ENCODE data around the gene FBXL7.

FBXL7 gene

GRCh38 chr5:15564957-15565356, 65.0 kb downstream of the FBXL7 start:
- Histone ChIP-seq H3K4me3 (no peak overlapping the region), H3K9me3 (peaks cover 6% of the 10 kb centered on the region; the same call in 1 of the 2 replicates), H3K4me1 (no peaks in the 10 kb centered on the region), H3K27me3 (ENCODE audit: low read depth) (no peaks in the 10 kb centered on the region), H3K36me3 (replicated peaks) (no peaks in the 10 kb centered on the region)
- DNase-seq (ENCODE audit: low spot score in 2 of 2), result no peak
- in situ Hi-C loops (cut with MboI; ENCODE audit: low sequenced_read_pairs), result no loop called here

- Histone ChIP-seq H3K36me3 (replicated peaks) (no peaks in the 10 kb centered on the region), H3K4me3 (no peak overlapping the region), H3K4me1 (no peaks in the 10 kb centered on the region), H3K27me3 (ENCODE audit: low read depth) (no peaks in the 10 kb centered on the region), H3K9me3 (peaks cover 4% of the 10 kb centered on the region; the same call in 1 of the 2 replicates)
- no peak for DNase-seq (ENCODE audit: low spot score in 2 of 2)
- in situ Hi-C loops (cut with MboI; ENCODE audit: low sequenced_read_pairs), result no loop called here
These were observed 66.3 kb downstream of the FBXL7 start for GRCh38 chr5:15566306-15566705.

- H3K27me3 ChIP-seq (ENCODE audit: low read depth), result no peaks in the 10 kb centered on the region
- no peak for DNase-seq (ENCODE audit: low spot score in 2 of 2)
- H3K4me1 ChIP-seq, result no peaks in the 10 kb centered on the region
- in situ Hi-C loops (cut with MboI; ENCODE audit: low sequenced_read_pairs), result no loop called here
- H3K4me3 ChIP-seq, result no peak overlapping the region
- no peaks in the 10 kb centered on the region for H3K36me3 ChIP-seq (replicated peaks)
- no peaks in the 10 kb centered on the region for H3K9me3 ChIP-seq
These were observed 66.8 kb downstream of the FBXL7 start for GRCh38 chr5:15566789-15567188.

- no peaks in the 10 kb centered on the region for H3K4me1 ChIP-seq
- H3K4me3 ChIP-seq, result no peak overlapping the region
- no peaks in the 10 kb centered on the region for H3K36me3 ChIP-seq (replicated peaks)
- no peaks in the 10 kb centered on the region for H3K9me3 ChIP-seq
- in situ Hi-C loops (cut with MboI; ENCODE audit: low sequenced_read_pairs), result no loop called here
- H3K27me3 ChIP-seq (ENCODE audit: low read depth), result no peaks in the 10 kb centered on the region
- no peak for DNase-seq (ENCODE audit: low spot score in 2 of 2)
These were observed 70.5 kb downstream of the FBXL7 start for GRCh38 chr5:15570491-15570890.

GRCh38 chr5:15571081-15571480, 71.1 kb downstream of the FBXL7 start:
- no peaks in the 10 kb centered on the region for H3K27me3 ChIP-seq (ENCODE audit: low read depth)
- no peak for DNase-seq (ENCODE audit: low spot score in 2 of 2)
- no peaks in the 10 kb centered on the region for H3K36me3 ChIP-seq (replicated peaks)
- H3K4me1 ChIP-seq, result no peaks in the 10 kb centered on the region
- in situ Hi-C loops (cut with MboI; ENCODE audit: low sequenced_read_pairs), result no loop called here
- H3K9me3 ChIP-seq, result no peaks in the 10 kb centered on the region
- H3K4me3 ChIP-seq, result no peak overlapping the region

- Histone ChIP-seq H3K27me3 (ENCODE audit: low read depth) (no peaks in the 10 kb centered on the region), H3K4me1 (no peaks in the 10 kb centered on the region), H3K36me3 (replicated peaks) (no peaks in the 10 kb centered on the region), H3K9me3 (no peaks in the 10 kb centered on the region), H3K4me3 (no peak overlapping the region)
- DNase-seq (ENCODE audit: low spot score in 2 of 2), result no peak
- in situ Hi-C loops (cut with MboI; ENCODE audit: low sequenced_read_pairs), result no loop called here
These were observed 71.6 kb downstream of the FBXL7 start for GRCh38 chr5:15571618-15572017.

- H3K27me3 ChIP-seq (ENCODE audit: low read depth), result no peaks in the 10 kb centered on the region
- no peaks in the 10 kb centered on the region for H3K4me1 ChIP-seq
- DNase-seq (ENCODE audit: low spot score in 2 of 2), result no peak
- no peaks in the 10 kb centered on the region for H3K9me3 ChIP-seq
- no peaks in the 10 kb centered on the region for H3K36me3 ChIP-seq (replicated peaks)
- in situ Hi-C loops (cut with MboI; ENCODE audit: low sequenced_read_pairs), result no loop called here
- no peak overlapping the region for H3K4me3 ChIP-seq
These were observed 73.6 kb downstream of the FBXL7 start for GRCh38 chr5:15573590-15573989.

GRCh38 chr5:15574128-15574527, 74.1 kb downstream of the FBXL7 start:
- no peak for DNase-seq (ENCODE audit: low spot score in 2 of 2)
- H3K36me3 ChIP-seq (replicated peaks), result no peaks in the 10 kb centered on the region
- in situ Hi-C loops (cut with MboI; ENCODE audit: low sequenced_read_pairs), result no loop called here
- H3K4me3 ChIP-seq, result no peak overlapping the region
- H3K9me3 ChIP-seq, result no peaks in the 10 kb centered on the region
- no peaks in the 10 kb centered on the region for H3K27me3 ChIP-seq (ENCODE audit: low read depth)
- no peaks in the 10 kb centered on the region for H3K4me1 ChIP-seq

- H3K36me3 ChIP-seq (replicated peaks), result no peaks in the 10 kb centered on the region
- in situ Hi-C loops (cut with MboI; ENCODE audit: low sequenced_read_pairs), result no loop called here
- H3K4me1 ChIP-seq, result no peaks in the 10 kb centered on the region
- DNase-seq (ENCODE audit: low spot score in 2 of 2), result no peak
- H3K9me3 ChIP-seq, result no peaks in the 10 kb centered on the region
- H3K27me3 ChIP-seq (ENCODE audit: low read depth), result no peaks in the 10 kb centered on the region
- H3K4me3 ChIP-seq, result no peak overlapping the region
These were observed 74.9 kb downstream of the FBXL7 start for GRCh38 chr5:15574806-15575325.

- Histone ChIP-seq H3K27me3 (ENCODE audit: low read depth) (no peaks in the 10 kb centered on the region), H3K36me3 (replicated peaks) (no peaks in the 10 kb centered on the region)
- in situ Hi-C loops (cut with MboI; ENCODE audit: low sequenced_read_pairs), result no loop called here
These were observed 75.7 kb downstream of the FBXL7 start for GRCh38 chr5:15575666-15576065.

GRCh38 chr5:15577132-15577531, 77.2 kb downstream of the FBXL7 start:
- Histone ChIP-seq H3K9me3 (no peaks in the 10 kb centered on the region), H3K36me3 (replicated peaks) (no peaks in the 10 kb centered on the region), H3K27me3 (ENCODE audit: low read depth) (no peaks in the 10 kb centered on the region), H3K4me1 (no peaks in the 10 kb centered on the region), H3K4me3 (no peak overlapping the region)
- DNase-seq (ENCODE audit: low spot score in 2 of 2), result no peak
- in situ Hi-C loops (cut with MboI; ENCODE audit: low sequenced_read_pairs), result no loop called here

More at GRCh38 chr5:15575666-15576065, 75.7 kb downstream of the FBXL7 start:
- no peaks in the 10 kb centered on the region for H3K4me1 ChIP-seq
- H3K4me3 ChIP-seq, result no peak overlapping the region
- H3K9me3 ChIP-seq, result no peaks in the 10 kb centered on the region
- no peak for DNase-seq (ENCODE audit: low spot score in 2 of 2)

GRCh38 chr5:15577831-15578230, 77.9 kb downstream of the FBXL7 start:
- in situ Hi-C loops (cut with MboI; ENCODE audit: low sequenced_read_pairs), result no loop called here
- Histone ChIP-seq H3K4me1 (no peaks in the 10 kb centered on the region), H3K4me3 (no peak overlapping the region), H3K27me3 (ENCODE audit: low read depth) (no peaks in the 10 kb centered on the region), H3K36me3 (replicated peaks) (no peaks in the 10 kb centered on the region), H3K9me3 (no peaks in the 10 kb centered on the region)
- DNase-seq (ENCODE audit: low spot score in 2 of 2), result no peak

GRCh38 chr5:15579193-15579990, 79.4 kb downstream of the FBXL7 start:
- Histone ChIP-seq H3K4me1 (no peaks in the 10 kb centered on the region), H3K27me3 (ENCODE audit: low read depth) (no peaks in the 10 kb centered on the region), H3K36me3 (replicated peaks) (no peaks in the 10 kb centered on the region), H3K4me3 (no peak overlapping the region), H3K9me3 (no peaks in the 10 kb centered on the region)
- no peak for DNase-seq (ENCODE audit: low spot score in 2 of 2)
- in situ Hi-C loops (cut with MboI; ENCODE audit: low sequenced_read_pairs), result no loop called here

GRCh38 chr5:15584528-15584927, 84.5 kb downstream of the FBXL7 start:
- no peak for DNase-seq (ENCODE audit: low spot score in 2 of 2)
- Histone ChIP-seq H3K27me3 (ENCODE audit: low read depth) (no peaks in the 10 kb centered on the region), H3K4me1 (no peaks in the 10 kb centered on the region), H3K4me3 (no peak overlapping the region), H3K9me3 (no peaks in the 10 kb centered on the region), H3K36me3 (replicated peaks) (no peaks in the 10 kb centered on the region)
- in situ Hi-C loops (cut with MboI; ENCODE audit: low sequenced_read_pairs), result no loop called here
